SH-SY5Y (cell line): ENCODE results near the gene MED8.
A peak's percentile ranks its signal among the peaks of the same experiment; 100 is the strongest.

ENCODE experiments used
- GATA2 ChIP-seq: IDR thresholded peaks from 2 replicates; pipeline ENCODE4 v1.6.1; 2011; ENCODE audit warnings: mild to moderate bottlenecking, low read depth, low read length
- GATA3 ChIP-seq: IDR thresholded peaks from 2 replicates; pipeline ENCODE4 v1.6.1; 2011; ENCODE audit warnings: low read depth, mild to moderate bottlenecking, low read length, moderate library complexity

MED8 gene

GRCh38 chr1:43381612-43382011 lies 8.0 kb downstream of the MED8 start:
- TF ChIP-seq GATA2 (no peak), GATA3 (no peak)

GRCh38 chr1:43379476-43379875 lies 10.1 kb downstream of the MED8 start:
- TF ChIP-seq GATA3 (peak; percentile 74), GATA2 (peak; percentile 69)

DNA sequence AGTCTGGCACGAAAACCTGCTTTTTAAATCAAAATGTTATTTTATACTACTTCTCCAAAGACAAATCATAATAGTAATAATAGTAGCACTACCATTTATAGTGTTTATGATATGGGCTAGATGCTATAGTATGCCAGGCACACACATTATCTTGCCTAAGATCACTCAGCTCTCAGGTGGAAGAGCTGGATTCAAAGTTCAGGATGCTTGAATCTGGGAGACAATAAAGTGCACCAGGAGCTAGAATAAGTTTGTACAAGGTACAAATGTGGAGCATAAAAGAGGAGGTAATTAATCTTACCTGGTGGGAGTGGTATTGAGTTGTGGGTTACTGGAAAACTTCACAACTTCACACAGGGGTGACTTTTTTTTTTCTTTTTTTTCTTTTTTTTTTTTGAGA lies 11.8 kb downstream of the MED8 start:
- no peak for TF ChIP-seq GATA2
- no peak for TF ChIP-seq GATA3

DNA sequence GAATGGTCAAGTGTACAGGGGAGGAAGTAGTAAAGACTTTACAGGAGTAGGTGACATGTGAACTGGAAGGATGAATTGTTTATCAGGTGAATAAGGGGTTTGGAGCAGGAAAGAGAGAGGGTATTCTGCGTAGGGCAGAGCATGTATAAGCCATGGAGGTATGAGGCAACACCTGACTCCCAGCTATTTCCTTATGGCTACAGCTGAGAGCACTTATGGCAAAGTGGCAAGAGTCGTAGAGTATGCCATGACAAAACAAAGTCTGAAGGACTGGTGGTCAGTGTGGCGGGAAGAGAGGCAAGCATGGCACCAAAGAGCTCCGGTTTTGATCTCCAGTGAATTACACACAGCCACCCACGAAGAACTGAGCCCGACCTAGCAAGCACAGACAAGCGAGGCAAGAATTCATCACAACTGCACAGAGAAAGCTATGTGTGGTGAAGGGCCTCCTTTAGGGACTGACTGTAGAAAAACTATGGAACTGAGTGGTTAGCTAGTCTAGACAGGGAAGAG lies 12.8 kb downstream of the MED8 start:
- no peak for TF ChIP-seq GATA2

DNA sequence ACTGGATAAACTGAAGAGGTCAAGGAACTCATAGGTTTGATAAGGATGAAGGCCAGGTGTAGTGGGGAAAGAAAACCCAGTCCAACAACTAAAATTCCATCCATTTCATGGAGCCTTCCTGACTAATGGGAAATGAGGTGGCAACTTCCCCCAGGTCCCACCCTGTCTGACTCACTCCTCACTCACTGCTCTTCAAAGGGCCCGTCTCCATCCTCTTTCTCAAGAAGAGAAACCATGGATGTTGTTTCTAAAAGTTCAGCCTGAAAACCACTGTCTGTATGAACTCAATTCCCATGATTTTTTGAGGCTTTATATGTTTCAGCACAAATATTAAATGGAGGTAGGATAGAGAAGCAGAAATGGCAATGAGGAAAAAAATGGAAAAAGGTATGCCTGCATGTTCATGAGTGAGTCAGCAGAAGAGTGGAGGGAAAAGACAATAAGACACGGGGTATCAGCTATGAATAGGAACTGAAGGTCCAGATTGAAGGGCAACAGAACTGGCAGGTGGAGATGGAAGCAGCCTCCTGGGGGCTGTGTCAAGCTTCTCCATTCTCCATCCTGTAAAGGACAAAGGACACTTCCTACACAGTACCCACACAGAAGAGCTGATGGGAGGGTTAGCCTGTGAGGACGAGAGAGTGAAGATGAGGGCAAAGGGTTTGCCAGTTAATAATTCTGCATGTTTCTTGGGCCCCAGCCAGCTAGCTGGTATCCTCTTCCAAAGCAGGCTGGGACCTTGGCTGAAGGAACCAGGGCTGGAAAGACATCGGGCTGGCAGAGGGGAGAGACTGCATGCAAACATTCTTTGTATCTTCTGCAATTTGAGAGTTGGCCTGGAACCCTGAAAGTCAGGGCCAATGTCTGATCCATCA lies 16.3 kb downstream of the MED8 start:
- TF ChIP-seq GATA2 (no peak), GATA3 (no peak)

- TF ChIP-seq GATA3 (no peak), GATA2 (no peak)
These were observed 17.4 kb downstream of the MED8 start for GRCh38 chr1:43372172-43372571.

GRCh38 chr1:43370564-43370963 lies 19.0 kb downstream of the MED8 start:
- no peak for TF ChIP-seq GATA3
- TF ChIP-seq GATA2 = no peak

DNA sequence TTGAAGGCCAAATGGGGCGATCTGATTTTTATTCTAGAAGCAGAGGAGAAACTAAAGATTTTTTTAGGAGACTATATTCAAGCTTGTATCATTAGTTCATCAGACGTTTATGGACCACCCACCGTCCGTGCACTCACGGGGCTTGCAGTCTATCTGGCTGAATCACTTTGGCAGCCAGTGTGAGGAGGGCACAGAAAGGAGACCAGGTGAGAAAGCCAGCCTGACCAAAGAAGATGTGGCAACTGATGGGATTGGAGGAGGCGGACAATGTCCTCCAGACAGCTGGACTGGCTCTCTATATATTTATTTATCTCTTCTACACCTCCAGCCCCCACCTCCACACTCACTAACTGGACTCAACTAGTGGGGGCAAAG lies 21.0 kb downstream of the MED8 start:
- no peak for TF ChIP-seq GATA2
- TF ChIP-seq GATA3 = no peak

- no peak for TF ChIP-seq GATA3
- no peak for TF ChIP-seq GATA2
These were observed 21.5 kb downstream of the MED8 start, which contains the start of gene ELOVL1 for GRCh38 chr1:43367904-43368645. TSS of gene ELOVL1 (minus strand) at chr1:43368011. CDS start at chr1:43365609, 2,402 bp downstream.

- TF ChIP-seq GATA3 = no peak
- no peak for TF ChIP-seq GATA2
These were observed 22.3 kb downstream of the MED8 start for GRCh38 chr1:43367026-43367903.

DNA sequence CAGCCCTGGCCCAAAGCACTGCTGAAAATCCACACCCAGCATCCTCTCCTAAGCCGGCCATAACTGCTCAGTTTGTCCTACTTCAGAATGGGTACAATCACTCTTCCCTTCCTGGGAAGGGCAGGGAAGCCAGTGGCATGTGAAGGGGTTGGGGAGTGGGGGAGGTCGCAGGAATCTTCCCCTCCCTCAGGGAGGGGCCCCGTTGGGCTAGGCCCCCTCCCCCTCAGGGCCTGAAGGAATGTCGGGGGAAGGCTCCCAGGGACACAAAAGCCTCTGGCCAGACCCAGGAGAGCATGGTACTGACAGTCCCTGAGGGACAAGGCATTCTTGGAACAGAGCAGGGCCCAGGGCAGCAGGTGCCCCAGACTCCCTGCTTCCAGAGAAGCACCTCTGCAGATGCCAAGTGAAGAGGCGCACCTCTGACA lies 23.0 kb downstream of the MED8 start:
- TF ChIP-seq GATA3 (no peak), GATA2 (no peak)

GRCh38 chr1:43366179-43366578 lies 23.4 kb downstream of the MED8 start:
- TF ChIP-seq GATA3 (no peak), GATA2 (no peak)

DNA sequence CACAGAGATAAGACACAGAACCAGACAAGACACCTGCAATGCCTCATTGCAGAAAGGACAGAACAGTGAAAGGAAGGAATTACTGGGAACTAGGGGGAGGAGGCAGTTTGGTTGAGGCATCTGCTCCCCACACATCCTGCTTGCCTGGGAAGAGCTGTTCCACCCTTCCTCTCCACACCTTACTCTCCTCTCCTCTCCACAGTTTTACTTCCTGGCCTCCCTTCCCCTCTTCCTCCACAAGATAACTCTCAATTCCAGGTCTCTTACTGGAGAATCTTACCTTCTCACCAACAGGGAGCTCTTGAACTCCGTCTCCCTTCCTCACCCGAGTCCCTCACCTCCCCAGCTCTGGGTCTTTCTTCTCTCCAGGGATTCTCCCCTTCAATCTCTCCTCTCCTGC lies 23.9 kb downstream of the MED8 start:
- TF ChIP-seq GATA2 (no peak), GATA3 (no peak)

GRCh38 chr1:43363935-43364525 lies 25.6 kb downstream of the MED8 start:
- TF ChIP-seq GATA2 (no peak), GATA3 (no peak)
